ENCODE results near the gene MRPS25. TPM values are rescaled to one million over a fixed set of nuclear protein-coding genes. Genes with fewer than 3 reads are reported as not detected.
A peak's percentile ranks its signal among the peaks of the same experiment; 100 is the strongest.

The MRPS25 gene
- total and polyA plus RNA-seq, 9 of the 15 experiments (the other 6 are each of a cell fraction or from before 2014, with no cell fraction given): 34.3 to 129 (median 78.2) TPM

DNA sequence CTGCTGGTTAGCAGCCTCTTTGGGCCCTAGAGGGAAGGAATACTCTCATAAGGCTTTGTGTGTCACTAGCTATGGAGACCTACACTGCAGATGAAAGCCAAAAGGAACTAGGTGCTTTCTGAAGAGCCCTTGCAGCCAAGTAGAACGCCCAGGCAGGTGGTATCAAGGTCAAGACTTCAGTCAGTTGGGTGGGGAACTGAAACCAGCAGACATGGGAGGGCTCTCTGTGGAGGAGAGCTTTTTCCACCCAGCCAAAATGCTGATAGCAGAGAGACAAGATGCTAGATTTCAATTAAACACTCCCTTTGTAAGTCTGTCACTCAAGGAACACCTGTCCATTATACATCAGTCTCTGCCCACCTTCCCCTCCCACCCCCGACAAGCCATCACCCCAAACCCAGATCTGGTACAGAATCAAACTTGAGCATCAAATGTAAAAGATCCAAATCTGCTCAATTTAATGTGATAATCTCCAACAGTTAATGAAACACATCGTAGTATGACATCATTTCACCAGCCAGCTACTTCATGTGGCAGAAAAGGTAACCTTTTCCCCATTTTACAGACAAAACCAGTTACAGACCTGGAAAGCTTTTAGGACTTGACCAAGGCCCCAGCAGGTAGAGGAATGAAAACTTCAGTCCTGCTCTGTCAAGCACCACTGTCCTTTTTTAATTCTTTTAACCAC is 14.6 kb downstream of the MRPS25 start:
- TF ChIP-seq, protein P1, sequence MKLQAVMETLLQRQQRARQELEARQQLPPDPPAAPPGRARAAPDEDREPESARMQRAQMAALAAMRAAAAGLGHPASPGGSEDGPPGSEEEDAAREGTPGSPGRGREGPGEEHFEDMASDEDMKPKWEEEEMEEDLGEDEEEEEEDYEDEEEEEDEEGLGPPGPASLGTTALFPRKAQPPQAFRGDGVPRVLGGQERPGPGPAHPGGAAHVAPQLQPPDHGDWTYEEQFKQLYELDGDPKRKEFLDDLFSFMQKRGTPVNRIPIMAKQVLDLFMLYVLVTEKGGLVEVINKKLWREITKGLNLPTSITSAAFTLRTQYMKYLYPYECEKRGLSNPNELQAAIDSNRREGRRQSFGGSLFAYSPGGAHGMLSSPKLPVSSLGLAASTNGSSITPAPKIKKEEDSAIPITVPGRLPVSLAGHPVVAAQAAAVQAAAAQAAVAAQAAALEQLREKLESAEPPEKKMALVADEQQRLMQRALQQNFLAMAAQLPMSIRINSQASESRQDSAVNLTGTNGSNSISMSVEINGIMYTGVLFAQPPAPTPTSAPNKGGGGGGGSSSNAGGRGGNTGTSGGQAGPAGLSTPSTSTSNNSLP (IDR thresholded peaks at IDR 0.05; ENCODE audit: borderline replicate concordance, low read depth, low read length): no peak
- no peak for TF ChIP-seq ZNF395 (CRISPR knock-in tag; IDR thresholded peaks at IDR 0.05)
- TF ChIP-seq, protein P2, sequence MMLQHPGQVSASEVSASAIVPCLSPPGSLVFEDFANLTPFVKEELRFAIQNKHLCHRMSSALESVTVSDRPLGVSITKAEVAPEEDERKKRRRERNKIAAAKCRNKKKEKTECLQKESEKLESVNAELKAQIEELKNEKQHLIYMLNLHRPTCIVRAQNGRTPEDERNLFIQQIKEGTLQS (IDR thresholded peaks at IDR 0.05): 0 out of 2 replicates have a peak, but pooled peaks have one; percentile 10
- TF ChIP-seq, protein P2 (CRISPR knock-in tag; conservative IDR thresholded peaks at IDR 0.05): no peak
- no peak for TF ChIP-seq E2F8 (IDR thresholded peaks at IDR 0.05; ENCODE audit: low read depth, partially characterized antibody)
- 88% methylated on average over 3 of the region's 3 CpGs for WGBS (ENCODE audit: insufficient coverage, low coverage, missing lambda C conversion rate)
- Histone ChIP-seq H3K36me3 (ENCODE audit: control insufficient read depth, insufficient read depth, low read length) (peaks cover 98% of the 10 kb centered on the region), H3K4me3 (no peak overlapping the region), H3K9ac (ENCODE audit: insufficient read depth in 1 of 2, low read depth in 2 of 2, low read length in 2 of 2) (no peak overlapping the region), H3K4me1 (replicated peaks in 1 of 2; ENCODE audit: control insufficient read depth in 2 of 2, insufficient read depth in 2 of 2, low read length in 2 of 2) (peaks cover 29 to 43% of the 10 kb centered on the region in 2 experiments), H3K27ac (ENCODE audit: extremely low read depth, low read depth, low read length) (no peak overlapping the region; the same call in 2 of the 3 replicates), H3K9me1 (ENCODE audit: control insufficient read depth, insufficient read depth, low read length) (peaks cover 15% of the 10 kb centered on the region), H3K9me3 (replicated peaks; ENCODE audit: control insufficient read depth, insufficient read depth, low read depth, low read length) (no peaks in the 10 kb centered on the region), H3K4me2 (ENCODE audit: insufficient read depth, low read length) (no peak overlapping the region), H3K79me2 (ENCODE audit: control insufficient read depth, insufficient read depth, low read length) (peaks cover 72% of the 10 kb centered on the region), H2AFZ (ENCODE audit: low read depth, low read length) (no peak overlapping the region), H3K27me3 (ENCODE audit: control insufficient read depth in 2 of 2, insufficient read depth in 2 of 2, low read length in 2 of 2) (no peaks in the 10 kb centered on the region), H4K20me1 (replicated peaks; ENCODE audit: control insufficient read depth, insufficient read depth, low read length) (peaks cover 38% of the 10 kb centered on the region)
- FAIRE-seq: no peak
- POLR2A ChIA-PET: interaction anchor here (1.2 to 3.5 kb wide), 3 partner anchors 10 to 124 kb away, joined by 4 to 35 read pairs (median 4); partner anchors contain the start of gene MRPS25
- in situ Hi-C loops (cut with MboI) (no loop called here), intact Hi-C loops (cut with micrococcal nuclease) (loop anchor here (5.0 kb wide), 1 partner anchor 123 kb away; no protein-coding TSS in a partner anchor)
- TSS peak; percentile 8 for BruUV-seq (replicated peaks)
- ATAC-seq: no peak
- no peak for DNase-seq (ENCODE audit: extremely low read depth in 1 of 4, low spot score in 3 of 4)
- CTCF ChIA-PET (ENCODE audit: low intra/inter-chr PET ratio): interaction anchor here (0.7 kb wide), 1 partner anchor 149 kb away, joined by 3 read pairs; no protein-coding TSS in a partner anchor

All from K562 (cell line).